Natural killer cell (primary cell): ENCODE results near the gene FAM193A. TPM values are rescaled to one million over a fixed set of nuclear protein-coding genes. Genes with fewer than 3 reads are reported as not detected.

Experiments
- ATAC-seq, 3 donors: fragments of 150-1000 bp in 2 of 3; fragments of 200-7000 bp in 1 of 3; cut with Tn5 transposase; 1 replicate in 1 of 3; 2 replicates in 2 of 3; pipeline ENCODE4 v1.10.0; 2021; ENCODE audit warnings: mild to moderate bottlenecking in 2 of 3, moderate library complexity in 2 of 3
- DNase-seq, 2 donors: peaks; one replicate each; pipeline versions ENCODE4 v3.0.0 to v3.0.0-alpha.2; 2013 to 2021; ENCODE audit warnings: mixed read lengths in 1 of 2
- H3K27ac ChIP-seq: one replicate; pipeline ENCODE4 v1.5.1; 2013; ENCODE audit warnings: mild to moderate bottlenecking, low read length
- H3K27me3 ChIP-seq: one replicate; pipeline ENCODE4 v1.6.1; 2013; ENCODE audit warnings: low read length; ENCODE audit not compliant: control insufficient read depth, insufficient read depth
- H3K36me3 ChIP-seq: one replicate; pipeline ENCODE4 v1.6.1; 2013; ENCODE audit warnings: low read length; ENCODE audit not compliant: control insufficient read depth, insufficient read depth
- H3K4me1 ChIP-seq: one replicate; pipeline ENCODE4 v1.6.1; 2013; ENCODE audit warnings: low read length; ENCODE audit not compliant: control insufficient read depth, insufficient read depth
- H3K4me3 ChIP-seq: one replicate; pipeline ENCODE4 v1.5.1; 2013; ENCODE audit warnings: low read length
- H3K9me3 ChIP-seq: one replicate; pipeline ENCODE4 v1.6.1; 2013; ENCODE audit warnings: low read length; ENCODE audit not compliant: control insufficient read depth, insufficient read depth
- H3K27ac Mint-ChIP-seq, 2 donors: one replicate each; pipeline ENCODE4 v1.8.0; 2022; ENCODE audit warnings: mild to moderate bottlenecking in 2 of 2, mixed read lengths in 2 of 2, moderate library complexity in 1 of 2
- H3K27me3 Mint-ChIP-seq, 2 donors: one replicate each; pipeline ENCODE4 v1.8.0; 2022; ENCODE audit warnings: low read depth in 2 of 2, mixed read lengths in 2 of 2
- H3K36me3 Mint-ChIP-seq: one replicate; pipeline ENCODE4 v1.8.0; 2022; ENCODE audit warnings: mixed read lengths
- H3K4me1 Mint-ChIP-seq, 2 donors: one replicate each; pipeline ENCODE4 v1.8.0; 2022; ENCODE audit warnings: mixed read lengths in 2 of 2
- H3K4me3 Mint-ChIP-seq: one replicate; pipeline ENCODE4 v1.8.0; 2022; ENCODE audit warnings: mild to moderate bottlenecking, moderate library complexity, mixed read lengths
- H3K9me3 Mint-ChIP-seq, 2 donors: one replicate each; pipeline ENCODE4 v1.8.0; 2022; ENCODE audit warnings: mixed read lengths in 2 of 2
- CTCF ChIP-seq: fragments of 200-600 bp; IDR thresholded peaks from one replicate; pipeline ENCODE4 v1.8.0; 2022; ENCODE audit warnings: antibody characterized with exemption
- WGBS: methylation state at CpG from one replicate; pipeline ENCODE4 v1.1.7; 2013; ENCODE audit warnings: missing lambda C conversion rate; ENCODE audit not compliant: insufficient coverage; 5-methylcytosine and 5-hydroxymethylcytosine counted together
- intact Hi-C: fragments of 100-400 bp; cut with micrococcal nuclease; formaldehyde crosslinking; loops from one replicate; pipeline ENCODE4 v1.14.2; 2022
- total RNA-seq, 4 donors: library from RNA; stranded (reverse); fragments of 120-200 nt in 1 of 4; gene quantifications; one replicate each; pipeline versions ENCODE4 v1.2.3 to v1.2.4, GENCODE V29; 2013 to 2022

FAM193A gene
- total RNA-seq, 3 donors from 2014 or later (not counting 1 experiment from before 2014, with no cell fraction given) = 39.4 to 49.3 (median 48.1) TPM

GRCh38 chr4:2684486-2684885 is 148.0 kb downstream of the FAM193A start:
- ATAC-seq = no peak
- Histone ChIP-seq H3K4me1 (no peaks in the 10 kb centered on the region), H3K9me3 (no peaks in the 10 kb centered on the region), H3K36me3 (peaks cover 37% of the 10 kb centered on the region), H3K27ac (no peak overlapping the region), H3K27me3 (no peaks in the 10 kb centered on the region), H3K4me3 (no peak overlapping the region)
- Mint-ChIP-seq H3K9me3 (no peaks in the 10 kb centered on the region), H3K4me1 (peaks cover 3 to 14% of the 10 kb centered on the region in 2 donors), H3K36me3 (no peaks in the 10 kb centered on the region), H3K27me3 (no peaks in the 10 kb centered on the region), H3K4me3 (no peak overlapping the region), H3K27ac (no peak overlapping the region)
- DNase-seq = no peak
- WGBS = 97% methylated on average over 9 of the region's 9 CpGs
- intact Hi-C loops = no loop called here
- no peak for TF ChIP-seq CTCF

GRCh38 chr4:2685541-2685940 is 149.1 kb downstream of the FAM193A start:
- 97% methylated on average over 8 of the region's 8 CpGs for WGBS
- H3K4me1 Mint-ChIP-seq = peaks cover 12 to 24% of the 10 kb centered on the region in 2 donors
- no peak overlapping the region for H3K27ac ChIP-seq
- H3K4me3 ChIP-seq = no peak overlapping the region
- H3K4me3 Mint-ChIP-seq = no peak overlapping the region
- ATAC-seq (no peak), DNase-seq (no peak)
- no peaks in the 10 kb centered on the region for H3K9me3 ChIP-seq
- H3K36me3 Mint-ChIP-seq = no peaks in the 10 kb centered on the region
- H3K27me3 Mint-ChIP-seq = no peaks in the 10 kb centered on the region
- H3K27ac Mint-ChIP-seq = no peak overlapping the region
- no peak for TF ChIP-seq CTCF
- intact Hi-C loops = no loop called here
- peaks cover 37% of the 10 kb centered on the region for H3K36me3 ChIP-seq
- no peaks in the 10 kb centered on the region for H3K9me3 Mint-ChIP-seq
- peaks cover 8% of the 10 kb centered on the region for H3K4me1 ChIP-seq
- H3K27me3 ChIP-seq = no peaks in the 10 kb centered on the region

- Histone ChIP-seq H3K27ac (no peak overlapping the region), H3K27me3 (no peaks in the 10 kb centered on the region), H3K4me1 (peaks cover 8% of the 10 kb centered on the region), H3K4me3 (no peak overlapping the region), H3K36me3 (peaks cover 45% of the 10 kb centered on the region), H3K9me3 (no peaks in the 10 kb centered on the region)
- Mint-ChIP-seq H3K36me3 (peaks cover 5% of the 10 kb centered on the region), H3K27ac (no peak overlapping the region), H3K4me1 (peaks cover 12 to 18% of the 10 kb centered on the region in 2 donors), H3K9me3 (no peaks in the 10 kb centered on the region), H3K27me3 (no peaks in the 10 kb centered on the region), H3K4me3 (no peak overlapping the region)
- no peak for TF ChIP-seq CTCF
- intact Hi-C loops = no loop called here
- WGBS = 93% methylated on average over 10 of the region's 13 CpGs
- no peak for ATAC-seq
- DNase-seq = no peak
These were observed 150.2 kb downstream of the FAM193A start for GRCh38 chr4:2686379-2687265.
